ENCODE measurements around the gene LY86. TPM values are rescaled to one million over a fixed set of nuclear protein-coding genes. Genes with fewer than 3 reads are reported as not detected.

LY86 gene
- total and polyA plus RNA-seq, 10 of the 15 experiments (the other 5 are each of a cell fraction or from before 2014, with no cell fraction given), result 68.2 to 457 (median 128) TPM

- TF ChIP-seq ETV6 (conservative IDR thresholded peaks at IDR 0.05 in 1 of 2, IDR thresholded peaks at IDR 0.05 in 1 of 2; ENCODE audit: borderline replicate concordance in 1 of 2, low read depth in 1 of 2) (peak in 1 of 2 experiments; percentile 58; a peak in 2 of 4 replicates), JUND (IDR thresholded peaks at IDR 0.05; ENCODE audit: low read depth, low read length) (peak; percentile 71; the same call in 1 of the 2 replicates), BCL11A (IDR thresholded peaks at IDR 0.05; ENCODE audit: low read depth, low read length) (peak; percentile 92), RUNX3 (IDR thresholded peaks at IDR 0.05; ENCODE audit: low read length) (peak; percentile 98), ZNF24 (IDR thresholded peaks at IDR 0.05) (peak; percentile 60; the same call in 1 of the 2 replicates), TCF7 (IDR thresholded peaks at IDR 0.05; ENCODE audit: borderline replicate concordance) (peak; percentile 14; the same call in 1 of the 2 replicates), NFIC (IDR thresholded peaks at IDR 0.05; ENCODE audit: low read depth, low read length) (peak; percentile 89), BACH1 (IDR thresholded peaks at IDR 0.05; ENCODE audit: borderline replicate concordance) (peak; percentile 88; the same call in 1 of the 2 replicates), TBL1XR1 (IDR thresholded peaks at IDR 0.05; ENCODE audit: low read depth, low read length) (peak; percentile 79; the same call in 1 of the 2 replicates), POLR2A (IDR thresholded peaks at IDR 0.05; ENCODE audit: low read depth, low read length) (peak; percentile 75), JUNB (IDR thresholded peaks at IDR 0.05) (peak; percentile 88), CHD4 (IDR thresholded peaks at IDR 0.05) (no peak), YBX1 (IDR thresholded peaks at IDR 0.05) (no peak), NBN (IDR thresholded peaks at IDR 0.05) (peak; percentile 87), ELK1 (IDR thresholded peaks at IDR 0.05; ENCODE audit: low read depth, low read length) (no peak), NR2C2 (IDR thresholded peaks at IDR 0.05; ENCODE audit: borderline replicate concordance, control insufficient read depth, insufficient read length, low read depth) (no peak), USF2 (IDR thresholded peaks at IDR 0.05; ENCODE audit: borderline replicate concordance, low read depth, low read length) (peak; percentile 78), HSF1 (IDR thresholded peaks at IDR 0.05; ENCODE audit: low read depth, low read length) (no peak), FOXM1 (IDR thresholded peaks at IDR 0.05; ENCODE audit: low read depth, low read length) (peak; percentile 80), RFX5 (IDR thresholded peaks at IDR 0.05; ENCODE audit: low read depth, low read length) (peak; percentile 62; the same call in 1 of the 2 replicates), IRF5 (IDR thresholded peaks at IDR 0.05; ENCODE audit: borderline replicate concordance) (no peak), SMAD5 (IDR thresholded peaks at IDR 0.05; ENCODE audit: low read depth) (peak; percentile 49; the same call in 1 of the 2 replicates), NR2F1 (conservative IDR thresholded peaks at IDR 0.05) (peak; percentile 85; the same call in 1 of the 2 replicates)
Observed at GRCh38 chr6:6683969-6684833, 95.7 kb downstream of the LY86 start (continued).

Measured in GM12878 (cell line).